GM23338 (cell line): ENCODE results near the gene P4HA1. TPM values are rescaled to one million over a fixed set of nuclear protein-coding genes. Genes with fewer than 3 reads are reported as not detected.

ENCODE experiments used
- ATAC-seq: fragments of 200-7000 bp; cut with Tn5 transposase; 3 replicates; pipeline ENCODE4 v1.9.1; 2020
- DNase-seq: peaks from one replicate; pipeline ENCODE4 v3.0.0-alpha.2; 2015; ENCODE audit warnings: low spot score
- H2AFZ ChIP-seq: fragments of 200-600 bp; sonication (generic); 2 replicates; pipeline ENCODE4 v1.8.0; 2016; ENCODE audit warnings: antibody characterized with exemption, mild to moderate bottlenecking, moderate library complexity
- H3F3A ChIP-seq: fragments of 200-600 bp; sonication (generic); replicated peaks from 2 replicates; pipeline ENCODE4 v1.8.0; 2017; ENCODE audit warnings: antibody characterized with exemption, mixed run types, low read depth
- H3K27ac ChIP-seq: fragments of 200-600 bp; sonication (generic); 2 replicates; pipeline ENCODE4 v1.6.1; 2016; ENCODE audit warnings: low read depth
- H3K27me3 ChIP-seq: fragments of 200-600 bp; sonication (generic); 2 replicates; pipeline ENCODE4 v1.8.0; 2016; ENCODE audit warnings: mild to moderate bottlenecking, mixed run types, moderate library complexity; ENCODE audit not compliant: insufficient read depth
- H3K36me3 ChIP-seq: fragments of 200-600 bp; sonication (generic); 2 replicates; pipeline ENCODE4 v1.8.0; 2016; ENCODE audit warnings: mild to moderate bottlenecking; ENCODE audit not compliant: insufficient read depth
- H3K4me1 ChIP-seq: fragments of 200-600 bp; sonication (generic); 2 replicates; pipeline ENCODE4 v1.8.0; 2016; ENCODE audit warnings: mild to moderate bottlenecking, moderate library complexity; ENCODE audit not compliant: insufficient read depth
- H3K4me2 ChIP-seq: fragments of 200-600 bp; sonication (generic); 2 replicates; pipeline ENCODE4 v1.7.1; 2017; ENCODE audit warnings: mixed run types
- H3K4me3 ChIP-seq: fragments of 200-600 bp; sonication (generic); 2 replicates; pipeline ENCODE4 v1.6.1; 2016; ENCODE audit warnings: mixed run types
- H3K79me2 ChIP-seq: fragments of 200-600 bp; sonication (generic); replicated peaks from 2 replicates; pipeline ENCODE4 v1.8.0; 2017; ENCODE audit warnings: mild to moderate bottlenecking; ENCODE audit not compliant: insufficient read depth
- H3K9me2 ChIP-seq: fragments of 200-600 bp; sonication (generic); 2 replicates; pipeline ENCODE4 v1.8.0; 2017; ENCODE audit not compliant: insufficient read depth
- H4K20me1 ChIP-seq: fragments of 200-600 bp; sonication (generic); replicated peaks from 2 replicates; pipeline ENCODE4 v1.8.0; 2017; ENCODE audit warnings: mild to moderate bottlenecking; ENCODE audit not compliant: insufficient read depth
- H3K27ac Mint-ChIP-seq: 2 replicates; pipeline ENCODE4 v1.8.0; 2020; ENCODE audit warnings: inconsistent platforms, mild to moderate bottlenecking, moderate library complexity, mixed read lengths
- H3K27me3 Mint-ChIP-seq: 3 replicates; pipeline ENCODE4 v1.8.0; 2022; ENCODE audit warnings: low read depth, mild to moderate bottlenecking, moderate library complexity, mixed read lengths, inconsistent platforms; ENCODE audit not compliant: insufficient read depth, poor library complexity
- H3K36me3 Mint-ChIP-seq: 3 replicates; pipeline ENCODE4 v1.8.0; 2021; ENCODE audit warnings: low read depth, mild to moderate bottlenecking, inconsistent platforms, moderate library complexity, mixed read lengths
- H3K4me1 Mint-ChIP-seq: 3 replicates; pipeline ENCODE4 v1.8.0; 2020; ENCODE audit warnings: mild to moderate bottlenecking, inconsistent platforms, mixed read lengths
- H3K4me3 Mint-ChIP-seq: 3 replicates; pipeline ENCODE4 v1.8.0; 2021; ENCODE audit warnings: moderate library complexity, mild to moderate bottlenecking, inconsistent platforms, mixed read lengths
- H3K9me3 Mint-ChIP-seq: 3 replicates; pipeline ENCODE4 v1.8.0; 2020; ENCODE audit warnings: moderate library complexity, mild to moderate bottlenecking, inconsistent platforms, mixed read lengths
- CREB1 ChIP-seq: fragments of 250-450 bp; sonication (Bioruptor Pico); IDR thresholded peaks from 2 replicates; pipeline ENCODE4 v1.5.0; 2020; ENCODE audit warnings: low read depth, mild to moderate bottlenecking, moderate library complexity
- NANOG ChIP-seq: IDR thresholded peaks from 2 replicates; pipeline ENCODE4 v1.6.1; 2016; ENCODE audit warnings: antibody characterized with exemption, borderline replicate concordance
- POLR2AphosphoS5 ChIP-seq: IDR thresholded peaks from 2 replicates; pipeline ENCODE4 v1.6.1; 2016; ENCODE audit warnings: antibody characterized with exemption, low read depth
- ZNF331 ChIP-seq: fragments of 250-450 bp; sonication (Bioruptor Pico); IDR thresholded peaks from 2 replicates; pipeline ENCODE4 v1.5.0; 2020; ENCODE audit warnings: low read depth, mild to moderate bottlenecking, moderate library complexity
- polyA plus RNA-seq: library from polyadenylated mRNA; unstranded; fragments of >200 nt; fragmentation: Nextera tagmentation; extraction: Ambion mirVana; gene quantifications from 2 replicates; pipeline ENCODE4 v1.2.1, GENCODE V29; 2016
- total RNA-seq: library from RNA; depleted of rRNA; stranded (reverse); fragments of >200 nt; shearing (Covaris generic); gene quantifications from 2 replicates; pipeline ENCODE4 v1.2.3, GENCODE V29; 2014
- TF ChIP-seq, protein P1 (sequence below): IDR thresholded peaks from one replicate; pipeline ENCODE4 v1.6.1; 2018; ENCODE audit warnings: antibody characterized with exemption; ENCODE audit not compliant: unreplicated experiment
- TF ChIP-seq, protein P2 (sequence below): fragments of 250-450 bp; sonication (Bioruptor Pico); IDR thresholded peaks from 2 replicates; pipeline ENCODE4 v1.5.0; 2020; ENCODE audit warnings: mild to moderate bottlenecking, moderate library complexity

Gene P4HA1
- total and polyA plus RNA-seq, 2 experiments from 2014 or later, result 26.4 to 27.1 TPM

DNA sequence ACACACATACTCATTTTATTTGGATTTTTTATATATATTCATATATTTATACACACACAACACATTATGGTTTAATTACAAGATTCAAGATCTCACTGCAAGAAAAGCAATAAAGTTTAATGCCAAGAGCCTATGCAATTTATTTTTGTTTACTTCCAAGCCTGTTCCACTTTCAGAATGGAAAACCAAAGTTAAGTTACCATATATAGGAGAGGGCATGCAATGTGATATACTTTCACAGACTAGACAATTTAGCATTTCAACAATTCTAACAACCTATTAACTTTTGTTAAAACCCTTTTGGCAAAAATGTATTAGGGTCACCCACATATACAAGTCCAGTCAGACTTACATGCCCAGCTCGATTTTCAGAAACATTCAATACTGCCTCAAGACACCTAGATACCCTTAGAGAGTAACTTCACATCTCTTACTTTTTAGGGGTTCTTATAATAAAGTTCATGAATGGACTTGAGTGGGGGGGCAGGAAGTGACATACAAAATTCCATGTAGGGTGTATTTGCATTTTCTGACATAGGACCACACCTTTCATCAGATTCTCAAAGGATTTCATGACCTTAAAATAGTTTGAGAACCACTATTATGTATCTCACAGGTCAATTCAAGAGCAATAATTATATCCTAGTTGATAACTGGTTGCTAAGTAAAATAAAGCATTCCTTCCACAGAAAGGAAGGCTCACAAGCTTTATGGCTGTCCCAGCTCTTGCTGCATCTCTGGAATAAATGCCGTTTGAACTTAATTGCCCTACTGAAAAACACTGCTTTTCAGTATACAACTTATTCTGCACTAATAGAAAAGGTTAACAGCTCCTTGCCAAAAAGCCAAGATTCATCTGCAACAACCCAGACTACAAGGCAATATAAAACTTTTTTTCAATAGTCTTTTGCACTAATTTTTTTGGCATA, 2.5 kb downstream of the P4HA1 start:
- no peaks in the 10 kb centered on the region for H3K36me3 ChIP-seq
- no peak overlapping the region for H2AFZ ChIP-seq
- Mint-ChIP-seq H3K27me3 (peaks cover 7% of the 10 kb centered on the region), H3K36me3 (no peaks in the 10 kb centered on the region), H3K27ac (no peak overlapping the region), H3K4me1 (peaks cover 19% of the 10 kb centered on the region; the same call in 2 of the 3 replicates), H3K9me3 (no peaks in the 10 kb centered on the region), H3K4me3 (peak overlapping the region; percentile 88; the same call in 2 of the 3 replicates)
- DNase-seq (no peak), ATAC-seq (no peak)
- no peaks in the 10 kb centered on the region for H3K9me2 ChIP-seq
- no peaks in the 10 kb centered on the region for H3K27me3 ChIP-seq
- peak overlapping the region; percentile 76 for H3K4me2 ChIP-seq
- peak overlapping the region; percentile 62 for H3K4me3 ChIP-seq
- peaks cover 12% of the 10 kb centered on the region for H3K4me1 ChIP-seq
- H3K79me2 ChIP-seq, result peaks cover 44% of the 10 kb centered on the region
- no peak for TF ChIP-seq POLR2AphosphoS5
- TF ChIP-seq, protein P1, sequence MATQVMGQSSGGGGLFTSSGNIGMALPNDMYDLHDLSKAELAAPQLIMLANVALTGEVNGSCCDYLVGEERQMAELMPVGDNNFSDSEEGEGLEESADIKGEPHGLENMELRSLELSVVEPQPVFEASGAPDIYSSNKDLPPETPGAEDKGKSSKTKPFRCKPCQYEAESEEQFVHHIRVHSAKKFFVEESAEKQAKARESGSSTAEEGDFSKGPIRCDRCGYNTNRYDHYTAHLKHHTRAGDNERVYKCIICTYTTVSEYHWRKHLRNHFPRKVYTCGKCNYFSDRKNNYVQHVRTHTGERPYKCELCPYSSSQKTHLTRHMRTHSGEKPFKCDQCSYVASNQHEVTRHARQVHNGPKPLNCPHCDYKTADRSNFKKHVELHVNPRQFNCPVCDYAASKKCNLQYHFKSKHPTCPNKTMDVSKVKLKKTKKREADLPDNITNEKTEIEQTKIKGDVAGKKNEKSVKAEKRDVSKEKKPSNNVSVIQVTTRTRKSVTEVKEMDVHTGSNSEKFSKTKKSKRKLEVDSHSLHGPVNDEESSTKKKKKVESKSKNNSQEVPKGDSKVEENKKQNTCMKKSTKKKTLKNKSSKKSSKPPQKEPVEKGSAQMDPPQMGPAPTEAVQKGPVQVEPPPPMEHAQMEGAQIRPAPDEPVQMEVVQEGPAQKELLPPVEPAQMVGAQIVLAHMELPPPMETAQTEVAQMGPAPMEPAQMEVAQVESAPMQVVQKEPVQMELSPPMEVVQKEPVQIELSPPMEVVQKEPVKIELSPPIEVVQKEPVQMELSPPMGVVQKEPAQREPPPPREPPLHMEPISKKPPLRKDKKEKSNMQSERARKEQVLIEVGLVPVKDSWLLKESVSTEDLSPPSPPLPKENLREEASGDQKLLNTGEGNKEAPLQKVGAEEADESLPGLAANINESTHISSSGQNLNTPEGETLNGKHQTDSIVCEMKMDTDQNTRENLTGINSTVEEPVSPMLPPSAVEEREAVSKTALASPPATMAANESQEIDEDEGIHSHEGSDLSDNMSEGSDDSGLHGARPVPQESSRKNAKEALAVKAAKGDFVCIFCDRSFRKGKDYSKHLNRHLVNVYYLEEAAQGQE, result no peak
- TF ChIP-seq, protein P2, sequence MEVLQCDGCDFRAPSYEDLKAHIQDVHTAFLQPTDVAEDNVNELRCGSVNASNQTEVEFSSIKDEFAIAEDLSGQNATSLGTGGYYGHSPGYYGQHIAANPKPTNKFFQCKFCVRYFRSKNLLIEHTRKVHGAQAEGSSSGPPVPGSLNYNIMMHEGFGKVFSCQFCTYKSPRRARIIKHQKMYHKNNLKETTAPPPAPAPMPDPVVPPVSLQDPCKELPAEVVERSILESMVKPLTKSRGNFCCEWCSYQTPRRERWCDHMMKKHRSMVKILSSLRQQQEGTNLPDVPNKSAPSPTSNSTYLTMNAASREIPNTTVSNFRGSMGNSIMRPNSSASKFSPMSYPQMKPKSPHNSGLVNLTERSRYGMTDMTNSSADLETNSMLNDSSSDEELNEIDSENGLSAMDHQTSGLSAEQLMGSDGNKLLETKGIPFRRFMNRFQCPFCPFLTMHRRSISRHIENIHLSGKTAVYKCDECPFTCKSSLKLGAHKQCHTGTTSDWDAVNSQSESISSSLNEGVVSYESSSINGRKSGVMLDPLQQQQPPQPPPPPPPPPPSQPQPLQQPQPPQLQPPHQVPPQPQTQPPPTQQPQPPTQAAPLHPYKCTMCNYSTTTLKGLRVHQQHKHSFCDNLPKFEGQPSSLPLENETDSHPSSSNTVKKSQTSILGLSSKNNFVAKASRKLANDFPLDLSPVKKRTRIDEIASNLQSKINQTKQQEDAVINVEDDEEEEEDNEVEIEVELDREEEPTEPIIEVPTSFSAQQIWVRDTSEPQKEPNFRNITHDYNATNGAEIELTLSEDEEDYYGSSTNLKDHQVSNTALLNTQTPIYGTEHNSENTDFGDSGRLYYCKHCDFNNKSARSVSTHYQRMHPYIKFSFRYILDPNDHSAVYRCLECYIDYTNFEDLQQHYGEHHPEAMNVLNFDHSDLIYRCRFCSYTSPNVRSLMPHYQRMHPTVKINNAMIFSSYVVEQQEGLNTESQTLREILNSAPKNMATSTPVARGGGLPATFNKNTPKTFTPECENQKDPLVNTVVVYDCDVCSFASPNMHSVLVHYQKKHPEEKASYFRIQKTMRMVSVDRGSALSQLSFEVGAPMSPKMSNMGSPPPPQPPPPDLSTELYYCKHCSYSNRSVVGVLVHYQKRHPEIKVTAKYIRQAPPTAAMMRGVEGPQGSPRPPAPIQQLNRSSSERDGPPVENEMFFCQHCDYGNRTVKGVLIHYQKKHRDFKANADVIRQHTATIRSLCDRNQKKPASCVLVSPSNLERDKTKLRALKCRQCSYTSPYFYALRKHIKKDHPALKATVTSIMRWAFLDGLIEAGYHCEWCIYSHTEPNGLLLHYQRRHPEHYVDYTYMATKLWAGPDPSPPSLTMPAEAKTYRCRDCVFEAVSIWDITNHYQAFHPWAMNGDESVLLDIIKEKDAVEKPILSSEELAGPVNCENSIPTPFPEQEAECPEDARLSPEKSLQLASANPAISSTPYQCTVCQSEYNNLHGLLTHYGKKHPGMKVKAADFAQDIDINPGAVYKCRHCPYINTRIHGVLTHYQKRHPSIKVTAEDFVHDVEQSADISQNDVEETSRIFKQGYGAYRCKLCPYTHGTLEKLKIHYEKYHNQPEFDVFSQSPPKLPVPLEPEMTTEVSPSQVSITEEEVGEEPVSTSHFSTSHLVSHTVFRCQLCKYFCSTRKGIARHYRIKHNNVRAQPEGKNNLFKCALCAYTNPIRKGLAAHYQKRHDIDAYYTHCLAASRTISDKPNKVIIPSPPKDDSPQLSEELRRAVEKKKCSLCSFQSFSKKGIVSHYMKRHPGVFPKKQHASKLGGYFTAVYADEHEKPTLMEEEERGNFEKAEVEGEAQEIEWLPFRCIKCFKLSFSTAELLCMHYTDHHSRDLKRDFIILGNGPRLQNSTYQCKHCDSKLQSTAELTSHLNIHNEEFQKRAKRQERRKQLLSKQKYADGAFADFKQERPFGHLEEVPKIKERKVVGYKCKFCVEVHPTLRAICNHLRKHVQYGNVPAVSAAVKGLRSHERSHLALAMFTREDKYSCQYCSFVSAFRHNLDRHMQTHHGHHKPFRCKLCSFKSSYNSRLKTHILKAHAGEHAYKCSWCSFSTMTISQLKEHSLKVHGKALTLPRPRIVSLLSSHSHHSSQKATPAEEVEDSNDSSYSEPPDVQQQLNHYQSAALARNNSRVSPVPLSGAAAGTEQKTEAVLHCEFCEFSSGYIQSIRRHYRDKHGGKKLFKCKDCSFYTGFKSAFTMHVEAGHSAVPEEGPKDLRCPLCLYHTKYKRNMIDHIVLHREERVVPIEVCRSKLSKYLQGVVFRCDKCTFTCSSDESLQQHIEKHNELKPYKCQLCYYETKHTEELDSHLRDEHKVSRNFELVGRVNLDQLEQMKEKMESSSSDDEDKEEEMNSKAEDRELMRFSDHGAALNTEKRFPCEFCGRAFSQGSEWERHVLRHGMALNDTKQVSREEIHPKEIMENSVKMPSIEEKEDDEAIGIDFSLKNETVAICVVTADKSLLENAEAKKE (CRISPR knock-in tag), result no peak
- no peak for TF ChIP-seq CREB1 (CRISPR knock-in tag)
- TF ChIP-seq ZNF331, result no peak
- no peak for TF ChIP-seq NANOG
- no peaks in the 10 kb centered on the region for H4K20me1 ChIP-seq
- H3F3A ChIP-seq, result no peaks in the 10 kb centered on the region
- no peak overlapping the region for H3K27ac ChIP-seq
